Prostate gland (tissue), 2 donors: ENCODE measurements around the gene FUT7. TPM values are rescaled to one million over a fixed set of nuclear protein-coding genes. Genes with fewer than 3 reads are reported as not detected.
"Not testable (repeated sequence)": the region's sequence is repeated elsewhere in the genome, so short reads cannot be mapped to it uniquely, and the experiment has no call there.

Experiments
- DNase-seq: peaks from one replicate; pipeline ENCODE4 v3.0.0-alpha.2; 2019; ENCODE audit warnings: low spot score
- H3K27ac ChIP-seq, 2 donors: fragments of 200-600 bp; sonication (generic); 2 replicates each; pipeline ENCODE4 v1.5.1; 2017 to 2019
- H3K27me3 ChIP-seq: fragments of 200-600 bp; sonication (generic); replicated peaks from 2 replicates; pipeline ENCODE4 v1.5.1; 2019; ENCODE audit not compliant: insufficient read depth
- H3K36me3 ChIP-seq, 2 donors: fragments of 200-600 bp; sonication (generic); 1 replicate in 1 of 2; 2 replicates in 1 of 2; pipeline versions ENCODE4 v1.5.1 to v1.8.1; 2017 to 2019
- H3K4me1 ChIP-seq: fragments of 200-600 bp; sonication (generic); replicated peaks from 2 replicates; pipeline ENCODE4 v1.5.1; 2019
- H3K4me3 ChIP-seq, 2 donors: fragments of 200-600 bp; sonication (generic); 2 replicates each; pipeline ENCODE4 v1.5.1; 2017 to 2019
- H3K9me3 ChIP-seq: fragments of 200-600 bp; sonication (generic); 2 replicates; pipeline ENCODE4 v1.5.1; 2017
- POLR2A ChIP-seq: fragments of 450-650 bp; IDR thresholded peaks from one replicate; pipeline ENCODE4 v1.6.1; 2016; ENCODE audit warnings: antibody characterized with exemption, mild to moderate bottlenecking
- POLR2AphosphoS5 ChIP-seq: sonication (generic); formaldehyde crosslinking; IDR thresholded peaks from one replicate; pipeline ENCODE4 v1.6.1; 2017; ENCODE audit warnings: antibody characterized with exemption
- WGBS: methylation state at CpG from one replicate; pipeline ENCODE4 v1.1.5; 2018; 5-methylcytosine and 5-hydroxymethylcytosine counted together
- intact Hi-C: fragments of 100-400 bp; cut with DNase I; formaldehyde crosslinking; loops from one replicate; pipeline ENCODE4 v1.14.2; 2022
- total RNA-seq, 2 donors: library from RNA; depleted of rRNA; stranded (reverse); fragments of >200 nt; gene quantifications; one replicate each; pipeline ENCODE4 v1.1.0, GENCODE V29; 2016
- TF ChIP-seq, protein P1 (sequence below), 4 experiments: fragments of 200-600 bp in 2 of 4; fragments of 450-650 bp in 2 of 4; sonication (generic) in 2 of 4; IDR thresholded peaks; 1 replicate in 3 of 4; 2 replicates in 1 of 4; pipeline ENCODE4 v1.5.1; 2016 to 2019; ENCODE audit warnings: antibody characterized with exemption in 4 of 4, mild to moderate bottlenecking in 2 of 4, moderate library complexity in 2 of 4

Gene FUT7
- total RNA-seq, 2 donors from 2014 or later = 0.57 TPM; not detected in 1

DNA sequence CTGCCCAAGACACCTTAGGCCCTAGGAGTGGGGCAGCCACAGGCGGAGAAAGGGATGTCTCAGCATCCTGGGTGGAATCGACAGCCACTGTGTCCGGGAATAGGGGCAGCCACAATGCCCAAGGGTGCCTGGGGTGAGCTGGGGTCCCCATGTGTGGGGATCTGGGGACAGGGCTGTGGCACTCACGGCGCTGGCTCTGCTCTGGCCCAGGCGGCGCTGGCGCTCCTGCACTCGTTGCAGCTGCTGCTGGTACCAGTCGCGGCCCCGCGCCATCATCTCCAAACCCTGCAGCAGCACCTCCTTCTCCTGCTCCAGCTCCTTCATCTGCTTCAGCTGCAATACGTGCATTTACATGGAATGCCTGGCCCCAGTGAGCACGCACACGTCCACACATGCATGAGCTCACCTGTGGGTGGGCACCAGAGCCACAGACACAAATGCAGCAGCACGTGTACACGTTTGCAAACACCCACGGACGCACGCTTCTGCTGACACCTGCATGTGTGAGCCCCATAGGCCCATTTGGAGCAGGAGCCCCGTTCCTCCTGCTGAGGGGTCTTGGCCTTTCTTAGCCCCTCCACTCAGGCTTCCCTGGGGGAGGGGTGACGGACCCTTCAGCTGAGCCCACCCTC is 33.6 kb upstream of the FUT7 start:
- 94% methylated on average over 23 of the region's 23 CpGs for WGBS
- intact Hi-C loops = loop anchor here (10.0 kb wide), 1 partner anchor 281 kb away; no protein-coding TSS in a partner anchor
- no peaks in the 10 kb centered on the region for H3K27me3 ChIP-seq
- peaks cover 3% of the 10 kb centered on the region for H3K4me1 ChIP-seq
- no peak for DNase-seq
- no peak overlapping the region for H3K4me3 ChIP-seq
- H3K9me3 ChIP-seq = no peaks in the 10 kb centered on the region
- no peaks in the 10 kb centered on the region for H3K36me3 ChIP-seq
- H3K27ac ChIP-seq = no peak overlapping the region
- TF ChIP-seq POLR2A (no peak), POLR2AphosphoS5 (no peak)
- TF ChIP-seq, protein P1, sequence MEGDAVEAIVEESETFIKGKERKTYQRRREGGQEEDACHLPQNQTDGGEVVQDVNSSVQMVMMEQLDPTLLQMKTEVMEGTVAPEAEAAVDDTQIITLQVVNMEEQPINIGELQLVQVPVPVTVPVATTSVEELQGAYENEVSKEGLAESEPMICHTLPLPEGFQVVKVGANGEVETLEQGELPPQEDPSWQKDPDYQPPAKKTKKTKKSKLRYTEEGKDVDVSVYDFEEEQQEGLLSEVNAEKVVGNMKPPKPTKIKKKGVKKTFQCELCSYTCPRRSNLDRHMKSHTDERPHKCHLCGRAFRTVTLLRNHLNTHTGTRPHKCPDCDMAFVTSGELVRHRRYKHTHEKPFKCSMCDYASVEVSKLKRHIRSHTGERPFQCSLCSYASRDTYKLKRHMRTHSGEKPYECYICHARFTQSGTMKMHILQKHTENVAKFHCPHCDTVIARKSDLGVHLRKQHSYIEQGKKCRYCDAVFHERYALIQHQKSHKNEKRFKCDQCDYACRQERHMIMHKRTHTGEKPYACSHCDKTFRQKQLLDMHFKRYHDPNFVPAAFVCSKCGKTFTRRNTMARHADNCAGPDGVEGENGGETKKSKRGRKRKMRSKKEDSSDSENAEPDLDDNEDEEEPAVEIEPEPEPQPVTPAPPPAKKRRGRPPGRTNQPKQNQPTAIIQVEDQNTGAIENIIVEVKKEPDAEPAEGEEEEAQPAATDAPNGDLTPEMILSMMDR (IDR thresholded peaks at IDR 0.05) = no peak

DNA sequence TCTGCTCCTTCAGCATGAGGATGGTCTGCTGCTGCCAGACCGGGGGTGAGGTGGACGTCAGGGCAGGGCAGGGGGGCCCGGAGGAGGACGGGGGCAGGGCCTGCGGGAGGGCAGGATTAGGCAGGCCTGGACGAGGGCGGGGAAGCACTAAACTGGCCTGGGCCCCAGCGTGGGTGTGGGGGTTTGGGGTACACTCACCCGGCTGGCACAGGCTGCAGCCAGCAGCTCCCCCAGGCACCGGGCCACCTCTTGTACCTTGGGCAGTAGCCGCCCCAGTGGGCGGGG is 32.9 kb upstream of the FUT7 start:
- Histone ChIP-seq H3K4me3 (no peak overlapping the region), H3K36me3 (no peaks in the 10 kb centered on the region), H3K27ac (no peak overlapping the region), H3K9me3 (no peaks in the 10 kb centered on the region), H3K4me1 (peaks cover 3% of the 10 kb centered on the region), H3K27me3 (no peaks in the 10 kb centered on the region)
- no peak for TF ChIP-seq POLR2AphosphoS5
- TF ChIP-seq, protein P1 (IDR thresholded peaks at IDR 0.05) = no peak
- no peak for TF ChIP-seq POLR2A
- WGBS = 62% methylated on average over 12 of the region's 12 CpGs
- intact Hi-C loops = loop anchor here (10.0 kb wide), 1 partner anchor 280 kb away; no protein-coding TSS in a partner anchor
- no peak for DNase-seq

DNA sequence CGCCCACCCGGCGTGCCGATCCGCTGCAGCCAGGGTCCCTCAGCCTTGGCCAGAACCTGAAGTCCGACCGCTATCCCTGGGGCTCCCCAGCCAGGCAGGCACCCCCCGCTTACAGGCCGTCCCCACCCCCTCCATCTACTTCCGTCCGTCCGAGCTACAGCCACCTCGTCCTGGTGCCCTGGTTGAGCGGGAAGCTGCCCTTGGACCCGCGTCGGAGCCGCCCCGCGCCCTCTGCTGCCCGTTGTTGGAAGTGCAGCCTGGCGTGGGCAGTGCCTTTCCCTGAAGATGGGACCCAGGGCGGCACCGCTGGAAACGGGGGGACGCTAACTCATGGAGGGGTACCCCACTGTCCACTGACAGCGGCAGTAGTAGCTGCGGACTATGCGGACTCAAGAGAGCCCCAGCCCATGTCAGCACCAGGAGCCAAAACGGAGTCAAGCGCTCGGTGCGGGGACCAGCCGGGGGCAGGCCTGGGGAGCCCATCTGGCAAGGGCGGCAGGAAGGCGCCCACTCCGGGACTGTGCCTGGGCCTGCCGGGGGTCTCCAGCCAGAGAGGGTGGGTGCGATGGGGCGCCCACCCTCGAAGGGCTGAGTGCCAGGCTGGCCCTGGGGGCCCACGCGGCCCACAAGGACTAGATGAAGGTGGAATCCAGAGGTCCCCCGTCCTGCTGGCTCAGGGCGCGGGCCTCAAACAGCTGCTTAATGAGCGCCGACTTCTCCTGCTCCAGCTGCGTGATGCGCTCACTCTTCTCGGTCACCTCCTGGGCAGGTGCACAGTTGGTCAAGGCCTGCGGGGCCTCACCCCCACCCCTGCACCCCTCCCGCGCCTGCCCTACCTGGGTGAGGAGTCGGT is 32.4 kb upstream of the FUT7 start:
- no peak for DNase-seq
- no peaks in the 10 kb centered on the region for H3K4me1 ChIP-seq
- intact Hi-C loops = loop anchor here (10.0 kb wide), 1 partner anchor 279 kb away; no protein-coding TSS in a partner anchor
- no peaks in the 10 kb centered on the region for H3K9me3 ChIP-seq
- no peak overlapping the region for H3K4me3 ChIP-seq
- WGBS = 48% methylated on average over 46 of the region's 55 CpGs
- no peaks in the 10 kb centered on the region for H3K27me3 ChIP-seq
- H3K36me3 ChIP-seq = no peaks in the 10 kb centered on the region
- H3K27ac ChIP-seq = no peak overlapping the region
- TF ChIP-seq, protein P1 (IDR thresholded peaks at IDR 0.05) = peak; percentile 89 to 97 (median 96)
- TF ChIP-seq POLR2AphosphoS5 = peak; percentile 52
- no peak for TF ChIP-seq POLR2A

DNA sequence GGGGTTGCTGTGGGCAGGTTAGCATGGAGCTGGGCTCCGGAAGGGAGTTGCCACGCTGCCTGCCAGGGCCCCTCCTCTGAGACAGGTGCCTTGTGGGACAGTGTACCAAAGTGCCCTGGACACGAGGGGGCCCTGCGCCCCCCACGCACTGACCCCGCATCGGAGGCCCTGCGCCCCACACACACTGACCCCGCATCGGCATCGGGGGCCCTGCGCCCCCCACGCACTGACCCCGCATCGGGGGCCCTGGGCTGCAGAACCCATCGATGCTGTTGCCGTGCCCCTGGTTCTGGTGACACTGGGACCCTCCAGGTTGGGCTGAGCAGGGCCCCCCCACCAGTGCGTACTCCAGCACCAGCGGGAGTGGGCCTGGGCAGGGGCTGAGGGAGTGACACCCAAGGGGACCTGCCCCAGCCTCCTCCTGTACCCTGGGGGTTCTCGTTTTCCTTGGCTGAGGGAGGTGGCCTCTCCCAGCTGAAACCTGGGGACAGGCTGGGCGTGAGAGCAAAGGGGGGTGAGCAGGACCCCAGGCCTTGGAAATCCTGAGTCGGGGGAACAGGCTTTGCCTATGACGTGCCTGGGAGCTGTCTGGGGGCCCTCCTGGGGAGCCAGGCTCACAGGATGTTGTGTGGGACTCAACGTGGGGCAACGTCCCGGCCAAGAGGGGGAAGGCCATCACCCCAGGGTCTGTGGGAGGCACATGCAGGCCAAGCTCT is 31.6 kb upstream of the FUT7 start:
- intact Hi-C loops = loop anchor here (10.0 kb wide), 1 partner anchor 279 kb away; no protein-coding TSS in a partner anchor
- Histone ChIP-seq H3K27ac (no peak overlapping the region), H3K4me3 (no peak overlapping the region), H3K9me3 (no peaks in the 10 kb centered on the region), H3K36me3 (no peaks in the 10 kb centered on the region), H3K4me1 (no peaks in the 10 kb centered on the region), H3K27me3 (no peaks in the 10 kb centered on the region)
- no peak for DNase-seq
- 90% methylated on average over 8 of the region's 26 CpGs for WGBS
- TF ChIP-seq, protein P1 (IDR thresholded peaks at IDR 0.05) = no peak
- TF ChIP-seq POLR2AphosphoS5 (no peak), POLR2A (no peak)

DNA sequence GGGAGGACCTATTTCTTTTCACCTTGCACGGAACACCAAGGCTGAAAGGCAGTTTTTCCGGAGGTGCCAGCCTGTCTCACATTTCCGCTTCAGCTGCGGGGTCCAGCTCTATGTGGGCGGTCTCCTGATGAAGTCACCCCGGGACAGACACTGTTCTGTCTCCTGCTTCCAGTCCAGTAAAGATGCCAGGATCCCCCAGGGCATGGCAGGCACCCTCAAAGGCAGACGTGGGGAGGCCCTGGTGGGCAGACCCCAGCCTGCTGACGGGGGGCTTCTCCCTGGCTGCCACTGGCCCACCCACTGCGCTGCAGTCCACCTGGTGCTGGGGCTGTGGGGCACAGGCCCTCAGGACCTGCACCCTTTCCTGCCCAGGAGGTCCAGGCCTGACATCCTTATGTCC is 30.9 kb upstream of the FUT7 start:
- H3K9me3 ChIP-seq, H3K27me3 ChIP-seq, H3K36me3 ChIP-seq, DNase-seq, H3K27ac ChIP-seq, H3K4me1 ChIP-seq, H3K4me3 ChIP-seq: not testable (repeated sequence)
- 83% methylated on average over 7 of the region's 9 CpGs for WGBS
- intact Hi-C loops = loop anchor here (10.0 kb wide), 1 partner anchor 278 kb away; no protein-coding TSS in a partner anchor
